SK-N-SH (cell line): ENCODE results near the gene BBX.

Experiments used
- EZH2phosphoT487 ChIP-seq: fragments of 200-600 bp; sonication (generic); IDR thresholded peaks from 2 replicates; pipeline ENCODE4 v1.6.1; 2017; ENCODE audit warnings: low read depth, mixed run types, mild to moderate bottlenecking, antibody characterized with exemption, moderate library complexity, borderline replicate concordance
- POLR2AphosphoS5 ChIP-seq: IDR thresholded peaks from 2 replicates; pipeline ENCODE4 v1.6.1; 2012; ENCODE audit warnings: low read depth, low read length
- RAD21 ChIP-seq: IDR thresholded peaks from 2 replicates; pipeline ENCODE4 v1.6.1; 2012; ENCODE audit warnings: mild to moderate bottlenecking, low read length
- RFX5 ChIP-seq: IDR thresholded peaks from 2 replicates; pipeline ENCODE4 v1.6.1; 2012; ENCODE audit warnings: mild to moderate bottlenecking, improper control_type of control experiment, low read length
- SMC3 ChIP-seq: IDR thresholded peaks from 2 replicates; pipeline ENCODE4 v1.6.1; 2012; ENCODE audit warnings: low read depth, low read length, improper control_type of control experiment
- TEAD4 ChIP-seq: IDR thresholded peaks from 2 replicates; pipeline ENCODE4 v1.4.0; 2012; ENCODE audit warnings: mild to moderate bottlenecking, borderline replicate concordance; ENCODE audit not compliant: insufficient read depth
- USF2 ChIP-seq: fragments of 150-350 bp; IDR thresholded peaks from 2 replicates; pipeline ENCODE4 v1.6.1; 2017; ENCODE audit warnings: antibody characterized with exemption, low read length, low read depth, borderline replicate concordance
- TF ChIP-seq, protein P1 (sequence below): fragments of 200-600 bp; sonication (generic); IDR thresholded peaks from 2 replicates; pipeline ENCODE4 v1.6.1; 2017; ENCODE audit warnings: antibody characterized with exemption, mild to moderate bottlenecking, moderate library complexity

GRCh38 chr3:107578091-107578490, 55.3 kb downstream of the BBX start:
- TF ChIP-seq TEAD4 (no peak), USF2 (no peak), RFX5 (no peak), EZH2phosphoT487 (no peak), POLR2AphosphoS5 (no peak), RAD21 (no peak), SMC3 (no peak)
- TF ChIP-seq, protein P1, sequence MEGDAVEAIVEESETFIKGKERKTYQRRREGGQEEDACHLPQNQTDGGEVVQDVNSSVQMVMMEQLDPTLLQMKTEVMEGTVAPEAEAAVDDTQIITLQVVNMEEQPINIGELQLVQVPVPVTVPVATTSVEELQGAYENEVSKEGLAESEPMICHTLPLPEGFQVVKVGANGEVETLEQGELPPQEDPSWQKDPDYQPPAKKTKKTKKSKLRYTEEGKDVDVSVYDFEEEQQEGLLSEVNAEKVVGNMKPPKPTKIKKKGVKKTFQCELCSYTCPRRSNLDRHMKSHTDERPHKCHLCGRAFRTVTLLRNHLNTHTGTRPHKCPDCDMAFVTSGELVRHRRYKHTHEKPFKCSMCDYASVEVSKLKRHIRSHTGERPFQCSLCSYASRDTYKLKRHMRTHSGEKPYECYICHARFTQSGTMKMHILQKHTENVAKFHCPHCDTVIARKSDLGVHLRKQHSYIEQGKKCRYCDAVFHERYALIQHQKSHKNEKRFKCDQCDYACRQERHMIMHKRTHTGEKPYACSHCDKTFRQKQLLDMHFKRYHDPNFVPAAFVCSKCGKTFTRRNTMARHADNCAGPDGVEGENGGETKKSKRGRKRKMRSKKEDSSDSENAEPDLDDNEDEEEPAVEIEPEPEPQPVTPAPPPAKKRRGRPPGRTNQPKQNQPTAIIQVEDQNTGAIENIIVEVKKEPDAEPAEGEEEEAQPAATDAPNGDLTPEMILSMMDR: no peak
